Activated CD4-positive, CD25-positive, alpha-beta regulatory T cell treated with anti-CD3 and anti-CD28 coated beads, Interleukin-2, amount 50 U/mL, for 16 hours (primary cell): ENCODE results near the gene TRIOBP.

ENCODE experiments used
- DNase-seq: peaks from one replicate; pipeline ENCODE4 v3.0.0-alpha.2; 2020; ENCODE audit warnings: low read depth, low spot score

Gene TRIOBP

DNA sequence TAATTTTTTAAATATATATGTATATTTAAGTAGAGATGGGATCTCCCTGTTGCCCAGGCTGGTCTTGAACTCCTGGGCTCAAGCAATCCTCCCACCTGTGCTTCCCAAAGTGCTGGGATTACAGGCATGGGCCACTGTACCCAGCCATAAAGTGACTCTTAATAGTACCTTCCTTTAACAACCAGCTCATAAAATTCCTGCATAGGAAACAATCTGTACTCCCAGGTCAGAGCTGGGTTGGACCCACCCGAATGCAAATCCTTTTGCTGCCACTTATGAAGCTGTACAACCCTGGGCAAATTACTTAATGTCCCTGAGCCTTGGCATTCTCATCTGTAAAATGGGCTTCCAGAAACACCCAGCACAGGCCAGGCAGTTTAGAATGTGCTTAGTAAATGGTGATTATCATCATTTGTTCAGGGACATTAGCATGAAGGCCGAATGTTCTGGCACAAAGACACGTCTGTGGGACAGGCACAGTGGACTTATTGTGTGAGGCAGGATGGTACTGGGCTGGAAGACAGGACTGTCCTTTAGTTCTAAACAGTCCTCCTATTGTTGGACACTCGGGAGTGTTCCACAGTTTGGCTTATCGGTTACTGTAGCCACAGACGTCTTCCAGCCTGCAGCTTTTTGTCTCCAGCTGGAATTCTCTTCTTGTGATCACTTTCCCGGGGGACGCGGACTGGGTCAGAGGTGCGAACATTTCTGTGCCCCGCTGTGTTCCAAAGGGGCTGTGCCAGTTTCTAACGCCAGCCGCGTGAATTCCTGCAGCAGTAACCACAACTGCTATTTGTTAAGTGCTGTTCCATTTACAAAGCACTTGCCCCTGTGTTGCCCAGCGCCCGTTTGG is 32.4 kb upstream of the TRIOBP start:
- no peak for DNase-seq

DNA sequence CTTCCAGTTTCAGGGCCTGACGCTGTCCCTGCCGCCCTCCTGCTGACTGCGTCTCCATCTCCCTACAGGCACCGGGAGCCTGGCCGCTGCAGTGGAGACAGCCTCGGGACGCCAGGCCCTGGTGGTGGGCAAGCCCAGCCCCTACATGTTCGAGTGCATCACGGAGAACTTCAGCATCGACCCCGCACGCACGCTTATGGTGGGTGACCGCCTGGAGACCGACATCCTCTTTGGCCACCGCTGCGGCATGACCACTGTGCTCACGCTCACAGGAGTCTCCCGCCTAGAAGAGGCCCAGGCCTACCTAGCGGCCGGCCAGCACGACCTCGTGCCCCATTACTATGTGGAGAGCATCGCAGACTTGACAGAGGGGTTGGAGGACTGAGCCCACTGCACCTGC is 31.4 kb upstream of the TRIOBP start:
- DNase-seq: no peak

DNA sequence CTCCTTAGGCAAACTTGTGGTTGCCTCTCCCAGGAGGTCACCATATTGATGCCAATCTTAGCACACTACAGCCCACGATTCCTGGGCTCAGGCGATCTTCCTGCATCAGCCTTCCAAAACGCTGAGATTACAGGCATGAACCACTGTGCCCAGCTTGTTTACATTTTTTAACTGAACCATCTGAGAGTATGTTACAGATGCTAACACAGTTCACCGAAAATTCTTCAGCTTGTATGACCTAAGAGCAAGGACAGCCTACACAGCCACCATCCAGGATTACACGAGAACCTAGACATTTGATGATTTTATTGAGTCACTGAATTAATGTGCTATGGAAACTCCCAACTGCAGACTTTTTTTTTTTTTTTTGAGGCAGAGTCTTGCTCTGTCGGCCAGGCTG is 27.3 kb upstream of the TRIOBP start:
- DNase-seq: no peak

DNA sequence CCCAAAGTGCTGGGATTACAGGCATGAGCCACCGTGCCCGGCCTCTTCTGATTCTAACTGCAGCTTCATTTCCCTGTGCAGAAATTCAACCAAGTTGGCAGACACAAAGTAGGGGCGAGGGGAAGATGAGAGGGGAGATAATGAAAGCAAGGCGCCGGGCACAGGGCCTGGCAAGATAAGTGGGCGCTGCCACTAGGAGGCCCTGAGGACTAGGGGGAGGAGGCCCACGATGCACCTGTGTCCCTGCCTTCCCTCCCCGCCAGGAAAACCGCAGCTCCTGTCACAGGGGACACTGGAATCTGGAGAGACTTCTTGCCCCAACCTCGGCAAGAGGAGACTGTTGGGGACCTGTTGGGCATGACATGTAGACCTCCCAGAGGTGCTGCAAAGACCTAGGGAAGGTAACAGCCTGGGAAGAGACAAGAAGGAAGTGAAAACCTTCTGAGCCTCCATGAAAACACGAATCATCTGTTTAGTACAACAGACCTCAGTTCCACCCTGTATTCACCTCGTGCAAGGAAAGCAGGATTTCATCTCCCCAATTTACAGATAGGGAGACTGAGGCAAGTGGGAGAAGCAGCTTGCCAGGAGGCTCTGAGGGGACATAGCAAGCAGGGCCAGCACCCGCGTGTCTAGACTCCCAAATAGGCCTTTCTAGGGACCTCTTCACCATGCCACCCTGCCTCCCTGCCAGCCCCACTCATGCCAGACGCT is 24.5 kb upstream of the TRIOBP start:
- no peak for DNase-seq

DNA sequence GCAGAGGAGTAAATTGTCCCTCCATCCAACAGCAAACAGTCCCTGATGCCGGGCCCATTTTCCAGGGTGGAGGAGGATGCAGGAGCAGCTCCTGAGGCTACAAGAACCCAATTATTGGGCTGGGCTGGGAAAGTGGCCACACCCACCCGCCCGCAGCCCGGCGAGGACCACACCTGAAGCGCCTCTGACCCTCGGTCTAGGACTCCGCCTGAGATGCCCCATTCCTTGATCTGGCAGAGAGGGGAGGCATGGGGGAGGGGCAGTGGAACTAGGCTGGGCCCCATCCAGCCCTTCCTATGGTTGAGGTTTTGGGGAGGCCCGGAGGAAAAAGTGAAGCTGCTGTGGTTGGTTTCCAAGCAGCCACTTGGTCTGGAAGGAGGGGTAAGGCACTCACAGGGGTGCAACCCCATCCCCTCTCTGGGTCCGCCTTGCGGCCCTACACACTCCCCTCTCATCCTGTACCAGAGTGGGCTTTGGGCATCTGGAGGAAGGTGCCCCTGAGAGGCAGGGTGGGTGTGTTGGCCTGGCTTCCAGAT is 23.9 kb upstream of the TRIOBP start:
- no peak for DNase-seq

DNA sequence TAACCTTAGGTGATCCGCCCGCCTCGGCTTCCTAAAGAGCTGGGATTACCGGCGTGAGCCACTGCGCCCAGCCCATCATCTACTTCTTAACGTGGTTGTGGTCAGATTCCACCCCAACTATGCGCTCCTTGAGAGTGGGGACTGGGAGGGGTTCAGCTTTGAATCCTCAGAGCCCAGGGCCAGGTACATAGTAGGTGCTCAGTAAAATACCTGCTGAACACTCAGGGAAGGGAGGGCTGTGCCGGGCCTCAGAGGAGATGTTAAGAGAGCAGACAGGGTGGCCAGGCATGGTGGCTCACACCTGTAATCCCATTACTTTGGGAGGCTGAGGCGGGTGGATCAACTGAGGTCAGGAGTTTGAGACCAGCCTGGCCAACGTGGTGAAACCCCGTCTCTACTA is 22.6 kb upstream of the TRIOBP start:
- DNase-seq: no peak

DNA sequence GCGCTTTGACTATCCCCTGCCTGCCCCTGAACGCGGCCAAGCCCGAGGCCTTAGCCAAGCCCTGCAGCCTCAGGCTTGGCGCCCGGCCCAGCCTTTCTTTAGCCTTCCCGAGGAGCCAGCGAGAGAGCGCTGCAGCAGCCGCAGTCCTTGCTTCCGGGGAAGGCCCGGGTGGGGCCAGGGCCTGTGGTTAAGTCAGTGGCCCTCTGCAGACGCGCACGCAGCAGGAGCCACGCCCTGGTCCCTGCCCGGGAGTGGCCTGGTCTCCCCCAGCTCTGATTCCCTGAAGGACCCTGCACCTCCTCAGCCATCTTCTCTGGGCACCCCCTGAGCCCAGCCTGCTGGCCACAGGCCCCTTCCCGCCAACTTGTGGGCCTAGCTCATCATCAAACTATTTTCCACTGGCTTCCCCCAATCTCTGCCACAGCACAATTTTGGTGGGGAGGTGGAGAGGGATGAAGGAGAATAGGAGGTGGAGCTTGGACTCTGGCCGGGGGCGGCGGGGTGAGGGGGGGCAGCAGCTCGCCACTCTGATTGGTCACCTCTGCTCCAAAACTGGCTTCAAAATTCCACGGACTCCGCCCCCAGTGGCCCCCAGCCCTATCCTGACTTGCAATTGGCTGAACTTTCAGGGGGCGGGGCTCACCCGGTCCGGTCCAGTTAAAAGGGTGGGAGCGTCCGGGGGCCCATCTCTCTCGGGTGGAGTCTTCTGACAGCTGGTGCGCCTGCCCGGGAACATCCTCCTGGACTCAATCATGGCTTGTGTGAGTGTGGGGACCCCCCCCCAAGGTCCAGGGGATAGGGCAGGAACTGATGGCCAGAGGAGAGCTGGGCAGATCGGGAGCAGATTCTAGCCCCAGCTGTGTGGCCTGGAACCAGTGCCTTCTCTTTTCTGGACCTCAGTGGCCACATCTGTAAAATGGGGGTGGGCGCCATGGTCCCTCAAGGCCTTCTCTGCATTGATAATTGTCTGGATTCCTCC is 21.6 kb upstream of the TRIOBP start, which contains the start of gene LGALS1:
LGALS1 (plus strand) TSS at position 686 of the 979 bp plus-strand sequence; CDS start at position 753, 67 bp downstream.
- peak; percentile 33 for DNase-seq

DNA sequence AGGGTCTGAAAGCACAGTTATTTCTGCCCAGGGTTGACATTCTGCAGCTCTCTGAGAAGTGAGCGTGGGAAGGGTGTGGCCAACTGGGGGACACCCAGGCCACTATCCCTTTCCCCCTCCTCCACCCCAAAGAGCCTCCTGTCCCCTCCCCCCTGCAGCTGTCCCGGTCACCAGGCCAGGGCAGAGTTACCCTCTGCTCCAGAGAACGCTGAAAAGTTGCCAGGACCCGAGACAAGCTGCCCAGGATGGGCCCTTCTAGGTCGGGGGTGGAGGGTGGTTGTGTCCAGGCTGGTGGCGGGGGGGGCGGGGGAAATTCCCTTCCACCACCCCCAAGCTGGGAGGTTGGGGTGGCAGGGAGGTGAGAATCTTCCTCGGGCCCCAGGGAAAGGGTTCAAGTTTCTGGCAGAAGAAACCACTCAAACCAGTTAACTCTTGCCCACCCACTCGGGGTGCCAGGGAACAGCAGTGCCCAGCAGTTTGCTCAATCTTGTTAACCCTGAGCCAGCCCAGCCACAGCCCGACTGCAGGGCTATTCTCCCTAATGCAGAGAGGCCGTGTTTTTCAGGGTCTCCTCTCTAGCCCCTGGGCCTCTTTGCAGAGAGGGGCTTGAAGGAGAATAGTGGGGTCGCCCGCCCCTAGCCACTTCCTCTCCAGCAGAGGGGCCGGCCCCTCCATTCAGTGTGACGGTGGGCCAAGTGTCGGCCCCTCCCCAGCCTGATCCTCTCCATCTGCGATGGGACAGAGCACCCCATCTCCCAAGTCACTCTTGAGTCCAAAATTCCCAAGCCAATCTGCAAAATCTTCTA is 20.7 kb upstream of the TRIOBP start:
- no peak for DNase-seq

DNA sequence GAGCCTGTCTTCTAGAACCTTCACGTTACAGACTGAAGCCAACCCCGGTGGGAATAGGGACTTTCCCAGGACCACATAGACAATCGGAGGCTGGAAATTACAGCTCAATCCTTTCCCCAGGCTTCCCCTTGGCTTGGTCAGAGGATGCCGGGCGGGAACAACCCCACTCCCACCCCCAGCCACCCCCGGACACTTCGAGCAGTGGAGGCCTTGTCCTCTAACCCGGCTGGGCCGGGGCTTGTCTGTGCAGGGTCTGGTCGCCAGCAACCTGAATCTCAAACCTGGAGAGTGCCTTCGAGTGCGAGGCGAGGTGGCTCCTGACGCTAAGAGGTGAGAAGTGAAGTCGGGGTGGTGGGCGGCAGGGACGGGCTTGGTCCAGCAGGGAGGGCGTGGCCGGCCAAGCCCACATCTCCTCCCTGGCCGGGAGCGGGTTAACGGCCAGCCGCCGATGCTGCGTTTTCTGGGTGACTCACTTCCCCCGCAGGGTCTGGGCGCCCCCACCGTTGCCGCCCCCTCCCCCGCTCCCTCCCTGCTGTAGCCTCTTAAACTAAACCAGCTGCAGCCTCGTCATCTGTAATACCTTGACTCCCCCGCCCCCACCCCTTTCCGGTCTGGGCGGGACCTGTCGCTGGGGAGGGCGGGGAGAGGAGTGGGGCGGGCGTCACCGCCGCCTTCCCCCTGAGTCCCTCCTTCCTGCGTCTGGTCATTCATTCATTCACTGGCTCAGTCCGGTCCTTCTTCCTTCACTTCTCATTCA is 19.9 kb upstream of the TRIOBP start:
- DNase-seq: peak; percentile 88

DNA sequence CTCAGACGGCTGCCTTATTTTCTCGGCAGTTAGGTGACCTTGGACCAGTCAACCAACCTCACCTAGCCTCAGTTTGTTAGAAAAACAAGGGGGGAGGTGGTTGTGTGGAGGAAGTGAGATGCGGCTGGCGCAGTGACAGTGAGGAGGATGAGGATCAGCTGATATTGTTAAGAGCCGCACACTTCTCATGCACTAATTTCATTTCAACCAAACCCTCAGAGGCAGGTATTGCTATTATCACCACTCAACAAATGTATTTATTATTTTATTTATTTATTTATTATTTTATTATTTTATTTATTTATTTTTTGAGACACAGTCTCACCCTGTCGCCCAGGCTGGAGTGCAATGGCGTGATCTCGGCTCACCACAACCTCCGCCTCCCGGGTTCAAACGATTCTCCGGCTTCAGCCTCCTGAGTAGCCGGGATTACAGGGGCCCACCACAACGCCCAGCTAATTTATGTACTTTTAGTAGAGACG is 19.3 kb upstream of the TRIOBP start:
- no peak for DNase-seq

DNA sequence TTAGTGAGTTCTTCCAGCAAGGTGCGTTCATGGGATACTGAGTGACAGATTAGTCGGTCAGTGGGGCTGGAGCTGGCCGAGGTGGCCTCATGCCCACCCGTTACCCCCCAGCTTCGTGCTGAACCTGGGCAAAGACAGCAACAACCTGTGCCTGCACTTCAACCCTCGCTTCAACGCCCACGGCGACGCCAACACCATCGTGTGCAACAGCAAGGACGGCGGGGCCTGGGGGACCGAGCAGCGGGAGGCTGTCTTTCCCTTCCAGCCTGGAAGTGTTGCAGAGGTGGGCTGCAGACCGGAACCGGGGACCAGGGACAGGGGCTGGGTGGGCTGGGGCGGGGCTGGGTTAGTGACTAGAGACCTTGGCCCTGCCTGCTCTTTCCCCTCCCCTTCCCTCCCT is 18.5 kb upstream of the TRIOBP start:
- no peak for DNase-seq

DNA sequence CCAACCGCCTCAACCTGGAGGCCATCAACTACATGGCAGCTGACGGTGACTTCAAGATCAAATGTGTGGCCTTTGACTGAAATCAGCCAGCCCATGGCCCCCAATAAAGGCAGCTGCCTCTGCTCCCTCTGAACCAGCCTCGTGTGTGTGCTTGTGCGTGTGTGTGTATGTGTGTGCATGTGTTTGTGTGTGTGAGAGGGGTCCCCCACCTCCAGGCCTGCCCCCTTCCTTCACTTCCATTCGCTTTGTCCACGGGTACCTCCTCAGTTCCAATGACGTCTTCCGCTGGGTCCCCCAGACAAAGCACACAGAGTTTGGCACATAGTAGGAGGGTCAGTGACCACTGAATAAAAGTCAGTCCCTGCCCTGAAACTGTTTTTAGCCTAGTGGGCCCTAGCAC is 17.2 kb upstream of the TRIOBP start:
- DNase-seq: no peak

DNA sequence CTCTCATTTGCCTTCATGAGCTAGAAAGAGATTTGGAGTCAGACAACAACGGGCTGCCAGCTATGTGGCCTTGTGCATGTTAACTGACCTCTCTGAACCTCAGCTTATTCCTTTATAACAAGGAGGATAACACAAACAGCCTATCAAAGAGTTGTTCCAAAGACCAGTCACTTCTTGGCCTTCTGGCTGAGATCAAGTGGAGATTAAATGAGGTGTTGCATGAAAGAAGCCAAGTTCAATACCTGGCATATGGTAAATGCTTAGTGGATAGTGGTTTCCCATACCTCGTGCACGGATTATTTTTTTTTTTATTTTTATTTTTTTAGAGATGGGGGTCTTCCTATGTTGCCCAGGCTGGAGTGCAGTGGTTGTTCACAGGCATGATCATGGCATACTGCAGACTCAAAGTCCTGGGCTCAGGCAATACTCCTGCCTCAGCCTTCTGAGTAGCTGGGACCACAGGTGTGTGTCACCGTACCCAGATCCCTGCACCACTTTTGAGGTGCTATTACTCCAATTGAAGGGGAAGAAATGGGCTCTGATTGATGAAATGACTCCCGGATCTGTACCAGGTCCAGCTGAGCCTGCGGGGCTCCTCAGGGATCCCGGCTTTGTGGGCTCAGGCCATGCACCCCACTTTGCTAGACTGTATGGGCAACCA is 16.5 kb upstream of the TRIOBP start:
- no peak for DNase-seq

DNA sequence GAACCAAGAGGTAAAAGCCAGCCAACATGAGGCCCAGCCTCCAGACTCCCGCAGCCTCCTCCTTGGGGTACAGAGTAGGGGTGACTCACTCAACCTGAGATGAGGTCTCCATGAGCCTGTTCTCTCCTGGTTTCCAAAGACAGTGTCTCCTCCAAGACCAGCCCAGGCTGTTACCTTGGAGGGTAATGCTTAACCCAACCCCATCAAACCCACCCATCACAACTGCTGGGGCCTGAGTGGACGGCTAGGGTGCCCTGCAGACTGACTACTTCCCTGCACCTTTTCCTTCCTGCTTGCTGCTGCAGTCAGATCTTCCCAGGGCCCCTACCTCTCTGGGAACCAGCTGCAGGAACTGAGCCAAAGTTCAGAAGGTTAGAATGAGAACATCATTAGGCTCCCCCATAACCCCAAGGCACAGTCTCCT is 15.8 kb upstream of the TRIOBP start:
- DNase-seq: no peak

DNA sequence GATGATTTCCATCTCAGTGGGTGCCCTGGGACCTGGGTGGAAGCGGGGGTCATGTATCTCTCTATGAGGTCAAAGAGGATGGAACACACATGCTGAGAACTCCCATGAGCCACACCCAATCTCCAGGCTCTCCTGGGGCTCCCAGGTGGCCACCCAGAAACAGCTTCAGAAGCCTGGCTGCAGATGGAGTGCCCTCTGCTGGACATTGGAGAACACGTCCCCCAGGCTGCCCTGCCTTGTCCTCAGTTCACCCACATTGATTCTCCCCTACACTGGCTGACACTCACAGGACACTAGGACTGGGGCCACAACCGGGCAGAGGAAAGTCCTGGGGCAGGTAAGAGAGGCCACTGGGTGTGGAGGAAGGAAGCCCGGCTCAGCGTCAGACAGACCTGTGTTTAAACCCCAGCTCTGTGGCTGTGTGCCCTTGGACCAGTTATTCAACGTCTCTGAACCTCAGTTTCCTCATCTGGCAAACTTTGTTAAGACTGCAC is 15.2 kb upstream of the TRIOBP start:
- peak; percentile 51 for DNase-seq

DNA sequence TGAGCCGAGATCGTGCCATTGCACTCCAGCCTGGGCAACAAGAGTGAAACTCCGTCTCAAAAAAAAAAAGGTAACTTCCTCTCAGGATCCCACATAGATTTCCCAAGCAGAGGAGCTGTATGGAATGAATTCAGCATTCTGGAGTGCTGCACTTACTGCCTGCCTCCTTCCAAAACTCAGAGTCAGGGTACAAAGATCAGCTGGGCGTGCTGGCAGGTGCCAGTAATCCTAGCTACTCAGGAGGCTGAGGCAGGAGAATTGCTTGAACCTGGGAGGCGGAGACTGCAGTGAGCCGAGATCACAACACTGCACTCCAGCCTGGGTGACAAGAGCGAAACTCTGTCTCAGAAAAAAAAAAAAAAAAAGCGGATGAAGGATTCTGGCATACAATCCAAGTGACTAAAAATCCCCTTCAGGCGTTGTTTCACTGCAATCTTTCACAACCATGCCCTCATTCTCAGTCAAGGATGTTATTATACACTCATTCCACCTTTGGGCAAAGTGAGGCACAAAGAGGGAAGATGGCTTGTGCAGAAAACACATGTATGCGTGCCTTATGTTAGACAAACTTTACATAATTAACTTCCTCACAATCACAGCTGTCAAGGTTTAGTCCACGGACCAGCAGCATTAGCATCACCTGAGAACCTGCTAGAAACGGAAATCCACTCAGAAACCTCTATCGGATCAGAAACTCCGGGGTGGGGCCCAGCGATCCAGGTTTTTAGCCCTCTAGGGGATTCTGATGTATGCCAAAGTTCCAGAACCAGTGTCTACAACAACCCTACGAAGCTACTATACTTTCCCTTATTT is 11.8 kb upstream of the TRIOBP start:
- DNase-seq: no peak

DNA sequence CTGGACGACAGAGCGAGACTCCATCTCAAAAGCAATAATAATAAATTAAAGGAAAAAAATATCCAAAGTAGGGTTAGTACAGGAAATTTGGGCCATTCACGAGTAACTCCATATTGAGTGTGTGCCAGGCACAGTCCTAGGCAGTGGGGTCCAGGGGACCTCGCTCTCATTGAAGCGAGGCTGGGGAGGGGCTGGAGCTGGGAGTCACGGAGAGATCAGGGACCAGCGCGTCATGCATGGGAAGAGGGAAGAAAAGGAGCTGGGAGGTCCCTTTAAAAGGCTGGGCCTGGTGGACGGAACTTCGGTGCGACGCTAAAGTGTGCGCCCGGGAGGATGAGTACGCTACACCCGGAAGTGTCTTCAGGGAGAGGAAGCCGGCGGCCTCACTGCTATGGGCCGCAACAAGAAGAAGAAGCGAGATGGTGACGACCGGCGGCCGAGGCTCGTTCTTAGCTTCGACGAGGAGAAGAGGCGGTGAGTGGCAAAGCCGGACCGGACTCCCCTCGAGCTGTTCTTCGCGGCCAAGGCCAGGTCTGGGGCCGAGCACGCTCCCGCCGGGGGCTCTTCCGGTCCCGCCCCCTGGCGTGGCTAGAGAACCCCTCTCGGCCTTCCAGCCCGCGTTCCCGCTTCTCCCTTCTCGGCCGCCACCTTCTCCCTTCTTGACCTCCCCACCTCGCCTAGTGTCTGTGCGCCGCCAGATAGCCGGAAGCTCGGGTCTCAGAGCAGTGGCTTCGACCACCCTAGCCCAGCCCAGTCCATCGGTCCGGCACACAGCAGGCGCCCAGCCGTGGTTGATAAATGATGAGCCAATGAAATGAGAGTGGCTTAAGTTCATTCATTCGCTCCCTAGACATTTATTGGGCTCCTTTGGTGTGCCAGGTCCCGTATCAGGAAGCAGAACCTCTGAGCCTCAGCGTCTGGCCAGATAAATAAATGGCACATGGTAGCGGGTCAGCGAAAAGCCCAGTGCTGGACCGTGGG is 10.6 kb upstream of the TRIOBP start, which contains the start of gene NOL12:
NOL12 (plus strand) TSS at position 342 of the 981 bp plus-strand sequence; CDS start at position 392, 50 bp downstream.
- DNase-seq: peak; percentile 56
